Liver (tissue), 9 donors: ENCODE data around the gene CRYBB3. TPM values are rescaled to one million over a fixed set of nuclear protein-coding genes. Genes with fewer than 3 reads are reported as not detected.

ENCODE experiments used
- DNase-seq: peaks from one replicate; pipeline ENCODE4 v3.0.0-alpha.2; 2017; ENCODE audit warnings: low spot score
- H3K27ac ChIP-seq, 2 donors: one replicate each; pipeline ENCODE4 v1.7.0; 2013; ENCODE audit warnings: inconsistent platforms in 2 of 2, low read length in 2 of 2, control low read depth in 1 of 2, low read depth in 1 of 2, mild to moderate bottlenecking in 1 of 2
- H3K27me3 ChIP-seq, 4 donors: one replicate each; pipeline versions ENCODE4 v1.6.1 to v1.7.0; 2013; ENCODE audit warnings: low read length in 3 of 4, inconsistent platforms in 1 of 4, mild to moderate bottlenecking in 1 of 4, moderate library complexity in 1 of 4; ENCODE audit not compliant: control insufficient read depth in 4 of 4, insufficient read depth in 4 of 4
- H3K36me3 ChIP-seq, 4 donors: one replicate each; pipeline versions ENCODE4 v1.6.1 to v1.7.0; 2013; ENCODE audit warnings: low read length in 3 of 4, mild to moderate bottlenecking in 3 of 4, low read depth in 1 of 4, moderate library complexity in 1 of 4; ENCODE audit not compliant: control insufficient read depth in 4 of 4, insufficient read depth in 3 of 4
- H3K4me1 ChIP-seq, 4 donors: one replicate each; pipeline versions ENCODE4 v1.6.1 to v1.7.0; 2013; ENCODE audit warnings: low read length in 3 of 4, mild to moderate bottlenecking in 3 of 4, moderate library complexity in 1 of 4; ENCODE audit not compliant: control insufficient read depth in 4 of 4, insufficient read depth in 4 of 4
- H3K4me3 ChIP-seq, 3 donors: one replicate each; pipeline versions ENCODE4 v1.6.1 to v1.7.0; 2013; ENCODE audit warnings: low read length in 3 of 3, control low read depth in 1 of 3, low read depth in 1 of 3, mild to moderate bottlenecking in 1 of 3
- H3K9ac ChIP-seq, 2 donors: one replicate each; pipeline ENCODE4 v1.7.0; 2013; ENCODE audit warnings: low read length in 2 of 2, mild to moderate bottlenecking in 2 of 2, moderate library complexity in 2 of 2, control low read depth in 1 of 2, low read depth in 1 of 2
- H3K9me3 ChIP-seq, 4 donors: one replicate each; pipeline versions ENCODE4 v1.6.1 to v1.7.0; 2013; ENCODE audit warnings: low read length in 3 of 4; ENCODE audit not compliant: control insufficient read depth in 4 of 4
- EGR1 ChIP-seq, 2 donors: IDR thresholded peaks; 2 replicates each; pipeline ENCODE4 v1.6.1; 2016 to 2018; ENCODE audit warnings: antibody characterized with exemption in 2 of 2, low read depth in 2 of 2
- FOXA1 ChIP-seq: IDR thresholded peaks from 2 replicates; pipeline ENCODE4 v1.6.1; 2016; ENCODE audit warnings: antibody characterized with exemption
- GABPA ChIP-seq, 2 donors: IDR thresholded peaks in 1 of 2; conservative IDR thresholded peaks in 1 of 2; 2 replicates each; pipeline ENCODE4 v1.6.1; 2016; ENCODE audit warnings: antibody characterized with exemption in 2 of 2, mild to moderate bottlenecking in 1 of 2, moderate library complexity in 1 of 2
- HNF4G ChIP-seq: IDR thresholded peaks from 2 replicates; pipeline ENCODE4 v1.6.1; 2016; ENCODE audit warnings: antibody characterized with exemption
- NR2F2 ChIP-seq: IDR thresholded peaks from 2 replicates; pipeline ENCODE4 v1.6.1; 2016; ENCODE audit warnings: antibody characterized with exemption
- RAD21 ChIP-seq, 2 donors: IDR thresholded peaks; 2 replicates each; pipeline ENCODE4 v1.6.1; 2016; ENCODE audit warnings: antibody characterized with exemption in 2 of 2, mild to moderate bottlenecking in 2 of 2
- RXRA ChIP-seq, 2 donors: IDR thresholded peaks; 2 replicates each; pipeline ENCODE4 v1.6.1; 2017 to 2018; ENCODE audit warnings: antibody characterized with exemption in 2 of 2, mild to moderate bottlenecking in 1 of 2
- SP1 ChIP-seq: IDR thresholded peaks from 2 replicates; pipeline ENCODE4 v1.6.1; 2018; ENCODE audit warnings: antibody characterized with exemption, mild to moderate bottlenecking
- TAF1 ChIP-seq: conservative IDR thresholded peaks from 2 replicates; pipeline ENCODE4 v1.6.1; 2016; ENCODE audit warnings: antibody characterized with exemption, mild to moderate bottlenecking
- YY1 ChIP-seq: IDR thresholded peaks from 2 replicates; pipeline ENCODE4 v1.6.1; 2016; ENCODE audit warnings: antibody characterized with exemption, mild to moderate bottlenecking
- WGBS: extraction: QIAGEN DNeasy Blood & Tissue Kit; methylation state at CpG from one replicate; pipeline ENCODE4 v1.1.7; 2013; 5-methylcytosine and 5-hydroxymethylcytosine counted together
- polyA plus RNA-seq, 2 donors: library from polyadenylated mRNA; stranded (reverse) in 1 of 2; unstranded in 1 of 2; fragments of 200-250 nt in 1 of 2; fragments of >200 nt in 1 of 2; fragmentation: Nextera tagmentation in 1 of 2; extraction: Ambion mirVana in 1 of 2; gene quantifications; one replicate each; pipeline versions ENCODE4 v1.2.1 to v1.2.3, GENCODE V29; 2013 to 2015
- total RNA-seq, 2 donors: library from RNA; depleted of rRNA; stranded (reverse); fragments of >200 nt; gene quantifications; one replicate each; pipeline ENCODE4 v1.2.3, GENCODE V29; 2014
- TF ChIP-seq, protein P1 (sequence below): IDR thresholded peaks from 2 replicates; pipeline ENCODE4 v1.6.1; 2016; ENCODE audit warnings: antibody characterized with exemption, mild to moderate bottlenecking
- TF ChIP-seq, protein P2 (sequence below): IDR thresholded peaks from 2 replicates; pipeline ENCODE4 v1.6.1; 2016; ENCODE audit warnings: antibody characterized with exemption
- TF ChIP-seq, protein P3 (sequence below): IDR thresholded peaks from 2 replicates; pipeline ENCODE4 v1.6.1; 2016; ENCODE audit warnings: antibody characterized with exemption
- TF ChIP-seq, protein P4 (sequence below): IDR thresholded peaks from 2 replicates; pipeline ENCODE4 v1.6.1; 2016; ENCODE audit warnings: antibody characterized with exemption
- TF ChIP-seq, protein P5 (sequence below): fragments of 150-350 bp; IDR thresholded peaks from 2 replicates; pipeline ENCODE4 v1.5.1; 2017; ENCODE audit warnings: improper control_type of control experiment, low read depth, low read length; ENCODE audit not compliant: missing input control
- donor health status: healthy.
- donor health status: healthy.
- donor health status: healthy.
- donor health status: healthy.
- donor health status: healthy.

The CRYBB3 gene
- total and polyA plus RNA-seq, 4 donors = 0.25 to 0.38 TPM; not detected in 2

DNA sequence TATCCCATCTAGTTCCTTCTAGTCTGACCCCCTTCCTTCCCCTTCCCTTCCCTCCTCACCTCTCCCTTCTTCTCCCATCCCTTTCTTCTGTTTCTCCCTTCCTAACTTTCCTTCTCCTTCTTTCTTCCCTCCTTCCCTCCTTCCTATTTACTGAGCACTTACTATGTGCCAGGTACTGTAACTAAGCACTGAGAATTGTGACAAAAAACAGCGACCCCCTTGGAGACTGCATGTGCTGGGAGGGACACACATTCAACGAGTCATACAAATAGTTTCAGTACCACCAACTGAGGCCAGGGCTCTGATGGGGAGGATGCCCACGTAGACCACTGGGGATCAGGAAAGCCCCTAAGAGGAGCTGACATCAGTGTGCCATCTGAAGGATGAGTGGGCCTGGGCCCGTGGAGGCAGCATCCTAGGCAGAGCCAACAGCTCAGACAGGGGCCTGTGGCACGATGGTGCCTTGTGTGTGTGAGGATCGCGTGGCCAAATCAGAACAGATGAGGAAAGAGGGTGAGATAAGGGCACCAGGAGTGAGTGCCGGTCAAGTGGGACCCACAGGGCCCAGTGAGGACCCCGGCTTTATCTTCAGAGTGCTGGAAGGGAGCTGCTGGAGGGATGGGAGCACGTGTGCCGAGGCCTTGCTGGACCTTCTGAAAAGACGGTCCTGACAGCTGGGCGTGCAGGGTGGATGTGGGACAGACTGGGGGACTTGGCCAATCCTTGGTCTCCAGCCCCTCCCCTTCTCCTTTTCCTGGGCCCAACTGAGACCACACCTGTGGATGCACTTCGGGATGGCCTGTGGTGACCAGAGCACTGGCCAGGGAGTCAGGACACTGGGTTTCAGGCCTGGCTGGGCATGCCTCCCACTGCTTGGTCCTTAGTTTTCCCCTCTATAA is 38.4 kb upstream of the CRYBB3 start:
- H3K27ac ChIP-seq = no peak overlapping the region
- peaks cover 0 to 3% (median under 1%) of the 10 kb centered on the region in 4 donors for H3K36me3 ChIP-seq
- DNase-seq = no peak
- no peaks in the 10 kb centered on the region for H3K9me3 ChIP-seq
- H3K9ac ChIP-seq = no peak overlapping the region
- H3K4me3 ChIP-seq = no peak overlapping the region
- peaks cover 11 to 34% (median 14%) of the 10 kb centered on the region in 4 donors for H3K4me1 ChIP-seq
- no peaks in the 10 kb centered on the region for H3K27me3 ChIP-seq
- TF ChIP-seq, protein P1, sequence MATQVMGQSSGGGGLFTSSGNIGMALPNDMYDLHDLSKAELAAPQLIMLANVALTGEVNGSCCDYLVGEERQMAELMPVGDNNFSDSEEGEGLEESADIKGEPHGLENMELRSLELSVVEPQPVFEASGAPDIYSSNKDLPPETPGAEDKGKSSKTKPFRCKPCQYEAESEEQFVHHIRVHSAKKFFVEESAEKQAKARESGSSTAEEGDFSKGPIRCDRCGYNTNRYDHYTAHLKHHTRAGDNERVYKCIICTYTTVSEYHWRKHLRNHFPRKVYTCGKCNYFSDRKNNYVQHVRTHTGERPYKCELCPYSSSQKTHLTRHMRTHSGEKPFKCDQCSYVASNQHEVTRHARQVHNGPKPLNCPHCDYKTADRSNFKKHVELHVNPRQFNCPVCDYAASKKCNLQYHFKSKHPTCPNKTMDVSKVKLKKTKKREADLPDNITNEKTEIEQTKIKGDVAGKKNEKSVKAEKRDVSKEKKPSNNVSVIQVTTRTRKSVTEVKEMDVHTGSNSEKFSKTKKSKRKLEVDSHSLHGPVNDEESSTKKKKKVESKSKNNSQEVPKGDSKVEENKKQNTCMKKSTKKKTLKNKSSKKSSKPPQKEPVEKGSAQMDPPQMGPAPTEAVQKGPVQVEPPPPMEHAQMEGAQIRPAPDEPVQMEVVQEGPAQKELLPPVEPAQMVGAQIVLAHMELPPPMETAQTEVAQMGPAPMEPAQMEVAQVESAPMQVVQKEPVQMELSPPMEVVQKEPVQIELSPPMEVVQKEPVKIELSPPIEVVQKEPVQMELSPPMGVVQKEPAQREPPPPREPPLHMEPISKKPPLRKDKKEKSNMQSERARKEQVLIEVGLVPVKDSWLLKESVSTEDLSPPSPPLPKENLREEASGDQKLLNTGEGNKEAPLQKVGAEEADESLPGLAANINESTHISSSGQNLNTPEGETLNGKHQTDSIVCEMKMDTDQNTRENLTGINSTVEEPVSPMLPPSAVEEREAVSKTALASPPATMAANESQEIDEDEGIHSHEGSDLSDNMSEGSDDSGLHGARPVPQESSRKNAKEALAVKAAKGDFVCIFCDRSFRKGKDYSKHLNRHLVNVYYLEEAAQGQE = no peak
- TF ChIP-seq SP1 = no peak
- TF ChIP-seq NR2F2 = no peak
- TF ChIP-seq EGR1 (IDR thresholded peaks at IDR 0.05; ENCODE audit: low read depth in 2 of 2) = no peak
- TF ChIP-seq GABPA (IDR thresholded peaks at IDR 0.05 in 1 of 2, conservative IDR thresholded peaks at IDR 0.05 in 1 of 2) = no peak
- TF ChIP-seq, protein P2, sequence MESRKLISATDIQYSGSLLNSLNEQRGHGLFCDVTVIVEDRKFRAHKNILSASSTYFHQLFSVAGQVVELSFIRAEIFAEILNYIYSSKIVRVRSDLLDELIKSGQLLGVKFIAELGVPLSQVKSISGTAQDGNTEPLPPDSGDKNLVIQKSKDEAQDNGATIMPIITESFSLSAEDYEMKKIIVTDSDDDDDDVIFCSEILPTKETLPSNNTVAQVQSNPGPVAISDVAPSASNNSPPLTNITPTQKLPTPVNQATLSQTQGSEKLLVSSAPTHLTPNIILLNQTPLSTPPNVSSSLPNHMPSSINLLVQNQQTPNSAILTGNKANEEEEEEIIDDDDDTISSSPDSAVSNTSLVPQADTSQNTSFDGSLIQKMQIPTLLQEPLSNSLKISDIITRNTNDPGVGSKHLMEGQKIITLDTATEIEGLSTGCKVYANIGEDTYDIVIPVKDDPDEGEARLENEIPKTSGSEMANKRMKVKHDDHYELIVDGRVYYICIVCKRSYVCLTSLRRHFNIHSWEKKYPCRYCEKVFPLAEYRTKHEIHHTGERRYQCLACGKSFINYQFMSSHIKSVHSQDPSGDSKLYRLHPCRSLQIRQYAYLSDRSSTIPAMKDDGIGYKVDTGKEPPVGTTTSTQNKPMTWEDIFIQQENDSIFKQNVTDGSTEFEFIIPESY = no peak
- TF ChIP-seq, protein P3, sequence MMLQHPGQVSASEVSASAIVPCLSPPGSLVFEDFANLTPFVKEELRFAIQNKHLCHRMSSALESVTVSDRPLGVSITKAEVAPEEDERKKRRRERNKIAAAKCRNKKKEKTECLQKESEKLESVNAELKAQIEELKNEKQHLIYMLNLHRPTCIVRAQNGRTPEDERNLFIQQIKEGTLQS = no peak
- TF ChIP-seq, protein P4, sequence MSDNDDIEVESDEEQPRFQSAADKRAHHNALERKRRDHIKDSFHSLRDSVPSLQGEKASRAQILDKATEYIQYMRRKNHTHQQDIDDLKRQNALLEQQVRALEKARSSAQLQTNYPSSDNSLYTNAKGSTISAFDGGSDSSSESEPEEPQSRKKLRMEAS = no peak
- TF ChIP-seq, protein P5, sequence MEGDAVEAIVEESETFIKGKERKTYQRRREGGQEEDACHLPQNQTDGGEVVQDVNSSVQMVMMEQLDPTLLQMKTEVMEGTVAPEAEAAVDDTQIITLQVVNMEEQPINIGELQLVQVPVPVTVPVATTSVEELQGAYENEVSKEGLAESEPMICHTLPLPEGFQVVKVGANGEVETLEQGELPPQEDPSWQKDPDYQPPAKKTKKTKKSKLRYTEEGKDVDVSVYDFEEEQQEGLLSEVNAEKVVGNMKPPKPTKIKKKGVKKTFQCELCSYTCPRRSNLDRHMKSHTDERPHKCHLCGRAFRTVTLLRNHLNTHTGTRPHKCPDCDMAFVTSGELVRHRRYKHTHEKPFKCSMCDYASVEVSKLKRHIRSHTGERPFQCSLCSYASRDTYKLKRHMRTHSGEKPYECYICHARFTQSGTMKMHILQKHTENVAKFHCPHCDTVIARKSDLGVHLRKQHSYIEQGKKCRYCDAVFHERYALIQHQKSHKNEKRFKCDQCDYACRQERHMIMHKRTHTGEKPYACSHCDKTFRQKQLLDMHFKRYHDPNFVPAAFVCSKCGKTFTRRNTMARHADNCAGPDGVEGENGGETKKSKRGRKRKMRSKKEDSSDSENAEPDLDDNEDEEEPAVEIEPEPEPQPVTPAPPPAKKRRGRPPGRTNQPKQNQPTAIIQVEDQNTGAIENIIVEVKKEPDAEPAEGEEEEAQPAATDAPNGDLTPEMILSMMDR = no peak
- TF ChIP-seq RXRA (IDR thresholded peaks at IDR 0.05) = no peak
- no peak for TF ChIP-seq YY1
- TF ChIP-seq TAF1 = no peak
- no peak for TF ChIP-seq HNF4G
- TF ChIP-seq FOXA1 = no peak
- TF ChIP-seq RAD21 (IDR thresholded peaks at IDR 0.05) = no peak
- 93% methylated on average over 14 of the region's 14 CpGs for WGBS
